ENCODE data around the gene YIF1A.

The YIF1A gene, protein sequence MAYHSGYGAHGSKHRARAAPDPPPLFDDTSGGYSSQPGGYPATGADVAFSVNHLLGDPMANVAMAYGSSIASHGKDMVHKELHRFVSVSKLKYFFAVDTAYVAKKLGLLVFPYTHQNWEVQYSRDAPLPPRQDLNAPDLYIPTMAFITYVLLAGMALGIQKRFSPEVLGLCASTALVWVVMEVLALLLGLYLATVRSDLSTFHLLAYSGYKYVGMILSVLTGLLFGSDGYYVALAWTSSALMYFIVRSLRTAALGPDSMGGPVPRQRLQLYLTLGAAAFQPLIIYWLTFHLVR

DNA sequence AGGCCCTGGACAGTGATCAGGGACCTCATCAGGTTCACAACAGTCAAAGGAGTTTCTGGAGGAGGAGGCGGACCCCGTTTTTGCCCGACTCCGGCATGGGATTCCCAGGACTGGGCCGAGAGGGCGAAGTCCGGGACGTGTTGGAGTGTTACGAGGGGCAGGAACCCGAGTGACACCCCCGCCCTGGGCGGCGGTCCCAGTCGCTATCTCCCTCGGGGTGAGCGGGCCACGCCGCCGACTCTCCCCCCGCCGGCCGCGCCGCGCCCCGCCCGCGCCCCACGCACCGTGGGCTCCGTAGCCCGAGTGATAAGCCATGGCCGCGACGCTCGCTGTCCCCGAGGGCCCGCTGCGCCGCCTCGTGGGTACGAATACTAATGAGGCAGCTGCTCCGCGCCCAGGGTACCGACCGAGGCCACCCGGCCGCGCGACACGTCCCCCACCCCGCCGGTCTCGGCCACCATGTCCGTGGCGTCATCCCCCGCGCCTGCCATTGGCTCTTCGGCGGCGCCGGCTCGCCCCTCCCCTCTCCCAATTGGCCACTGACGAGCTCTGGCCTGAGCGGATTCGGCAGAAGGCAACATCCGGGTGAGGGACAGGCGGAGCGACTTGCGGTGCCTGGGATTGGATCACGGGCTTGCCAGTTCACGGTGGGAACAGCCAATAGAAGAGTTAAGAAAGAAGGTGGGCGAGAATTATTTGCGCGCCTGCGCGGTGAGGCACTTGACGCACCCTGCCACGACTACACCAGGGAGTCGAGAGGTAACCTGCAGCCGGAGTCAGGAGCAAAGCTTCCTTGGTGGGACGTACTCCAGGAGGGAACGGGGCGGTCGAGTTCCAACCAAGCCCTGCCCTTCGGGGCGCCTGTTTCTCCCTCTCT lies at the start of gene YIF1A:
TSS of gene YIF1A (minus strand) at position 473 of the 877 bp plus-strand sequence. CDS start at position 315, 158 bp downstream.
- DNase-seq = peak; percentile 100

DNA sequence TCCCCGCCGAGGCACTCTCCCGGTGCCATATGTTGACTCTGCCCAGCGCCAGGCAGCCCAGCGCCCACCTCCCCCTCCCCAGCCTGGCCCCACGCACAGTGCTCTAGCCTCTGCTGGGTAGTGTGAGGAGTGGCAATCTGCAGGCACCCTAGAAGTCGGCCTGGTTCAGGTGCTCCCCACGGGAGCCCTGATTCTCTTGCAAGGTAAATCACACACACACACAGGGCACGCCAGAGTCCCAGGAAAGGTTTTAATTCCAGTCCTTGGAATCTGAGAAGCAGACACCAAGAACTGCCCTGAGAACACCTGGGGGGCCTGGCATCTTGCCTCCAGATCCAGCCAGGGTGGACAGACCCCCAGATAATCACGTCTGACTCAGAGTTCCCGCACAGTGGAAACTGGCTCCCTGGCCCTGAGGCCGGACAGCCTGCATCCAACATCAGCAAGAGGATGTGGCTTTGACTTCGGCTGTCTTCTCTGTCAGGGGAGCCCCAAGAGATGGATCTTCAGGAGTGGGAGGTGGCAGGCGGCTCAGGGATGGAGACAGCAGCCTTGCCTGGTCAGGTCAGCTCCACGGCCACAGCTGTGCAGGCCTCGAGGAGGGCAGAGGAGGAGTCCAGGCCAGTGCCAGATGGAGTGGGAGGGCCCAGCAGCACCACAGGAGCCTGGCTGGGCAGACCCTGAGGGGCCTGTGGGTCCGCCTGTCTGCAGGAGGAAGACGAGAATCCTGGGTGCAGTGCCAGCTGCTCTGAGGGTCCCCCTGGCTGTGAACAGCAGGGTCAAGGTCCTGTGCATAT lies 48.4 kb upstream of the YIF1A start:
- no peak for DNase-seq

DNA sequence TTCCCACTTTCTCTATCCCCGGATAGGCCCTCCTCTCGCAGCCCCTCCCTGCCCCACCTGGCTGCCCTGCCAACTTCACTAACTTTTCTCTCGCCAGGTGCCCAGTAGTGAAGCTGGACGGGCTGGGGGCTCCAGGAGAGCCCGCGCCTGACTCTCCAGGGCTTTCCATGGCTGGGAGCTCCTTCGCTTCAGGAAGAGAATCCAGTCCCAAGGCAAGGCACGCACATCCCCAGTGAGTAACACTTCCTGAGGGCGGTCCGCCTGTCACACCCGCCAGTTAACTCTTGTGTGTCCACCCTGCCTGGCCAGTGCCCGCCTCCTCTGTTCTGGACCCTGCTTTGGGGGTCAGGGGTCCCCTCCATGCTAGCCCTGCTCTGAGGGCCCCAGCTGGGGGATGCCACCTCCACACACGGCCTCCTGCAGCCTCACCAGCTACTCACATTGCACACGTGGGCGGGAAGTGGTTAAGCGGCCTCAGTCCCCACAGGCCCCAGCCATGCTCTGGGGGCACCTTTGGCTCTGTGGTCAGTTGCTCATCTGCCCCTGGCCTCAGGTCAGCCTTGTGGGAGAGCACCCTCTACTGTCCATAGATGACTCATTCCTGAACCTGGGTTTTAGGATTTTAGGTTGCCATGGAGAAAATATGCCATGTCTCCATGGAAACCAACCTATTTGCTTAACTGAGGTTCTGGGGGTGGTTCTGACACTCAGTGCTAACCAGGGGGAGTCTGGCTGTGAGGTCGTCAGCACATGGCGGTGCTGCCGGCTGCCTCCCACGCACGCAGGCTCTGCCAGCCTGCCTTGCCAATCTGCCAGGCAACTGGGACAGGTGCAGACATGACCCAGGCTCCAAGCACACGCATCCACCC lies 47.5 kb upstream of the YIF1A start, which contains the start of gene RIN1:
TSS of gene RIN1 (minus strand) at position 201 of the 869 bp plus-strand sequence. CDS start at position 169, 32 bp downstream.
- peak; percentile 89 for DNase-seq

DNA sequence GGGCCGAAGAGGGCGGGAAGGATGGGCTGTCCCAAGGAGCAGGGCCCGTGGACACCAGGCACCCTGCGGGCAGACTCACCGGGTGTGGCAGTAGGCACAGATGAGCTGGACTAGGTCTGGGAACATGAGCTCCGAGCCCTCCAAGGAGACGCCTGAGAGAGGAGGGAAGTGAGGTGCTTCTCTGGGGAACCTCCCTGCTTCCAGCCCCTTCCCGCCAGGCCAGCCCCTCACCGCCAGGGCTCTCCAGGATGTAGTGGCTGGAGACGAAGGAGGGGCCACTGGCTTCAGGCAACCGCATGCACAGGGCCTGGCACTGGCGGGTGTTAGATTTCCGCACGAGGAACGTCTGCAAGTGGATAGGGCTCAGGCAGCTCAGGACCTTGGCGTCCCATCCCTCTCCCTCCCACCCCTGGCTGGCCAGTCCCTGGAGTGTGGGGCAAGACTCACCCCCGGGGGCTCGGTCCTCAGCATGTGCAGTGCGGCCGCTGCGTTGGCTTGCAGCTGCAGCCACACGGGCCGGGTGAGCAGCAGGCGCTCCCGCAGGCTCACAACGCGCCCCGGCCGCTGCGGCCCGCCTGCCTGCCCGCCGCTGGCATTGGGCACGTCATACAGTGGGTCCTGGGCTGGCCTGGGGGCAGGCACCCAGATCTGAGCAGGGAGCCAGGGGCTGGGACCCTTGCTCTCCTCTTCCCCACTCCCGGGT lies 46.7 kb upstream of the YIF1A start:
- peak; percentile 64 for DNase-seq

DNA sequence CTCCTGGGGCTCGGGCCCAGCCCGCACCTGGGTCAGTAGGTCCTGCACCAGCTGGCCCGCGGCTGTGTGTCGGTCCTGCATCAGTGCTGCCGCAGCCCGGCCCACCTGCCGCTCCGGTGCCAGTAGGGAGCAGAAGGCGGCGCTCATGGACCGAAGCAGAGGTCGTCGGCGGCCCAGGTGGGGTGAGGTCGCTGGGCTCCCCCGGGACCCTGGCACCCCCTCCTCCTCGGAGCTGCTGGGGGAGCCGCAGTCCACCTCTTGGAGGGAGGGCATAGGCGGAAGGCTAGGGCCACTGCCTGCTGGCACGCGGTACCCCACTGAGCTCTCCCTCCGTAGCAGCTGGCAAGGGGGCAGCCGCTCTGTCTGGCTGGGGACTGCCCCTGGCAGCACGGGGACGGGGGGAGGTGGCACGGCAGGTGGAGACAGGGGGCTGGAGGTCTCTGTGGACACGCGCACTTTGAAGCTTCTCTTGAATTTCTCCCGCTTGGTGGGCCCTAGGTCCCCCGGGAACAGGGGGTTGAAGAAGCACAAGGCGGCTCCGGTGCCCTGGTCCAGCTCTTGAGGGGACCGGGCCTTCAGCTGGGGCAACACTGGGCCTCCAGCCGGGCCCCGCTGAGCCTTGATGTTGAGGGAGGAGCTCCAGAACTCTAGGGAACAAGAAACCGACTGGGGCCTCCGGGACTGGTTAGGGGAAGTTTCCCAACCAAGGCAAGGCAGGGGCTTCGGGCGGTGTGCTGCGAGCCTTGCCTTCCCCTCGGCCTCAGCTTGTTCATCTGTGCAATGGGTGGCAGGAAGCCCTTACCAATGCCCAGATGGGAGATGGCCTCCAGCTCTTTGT lies 45.9 kb upstream of the YIF1A start:
- DNase-seq = no peak

DNA sequence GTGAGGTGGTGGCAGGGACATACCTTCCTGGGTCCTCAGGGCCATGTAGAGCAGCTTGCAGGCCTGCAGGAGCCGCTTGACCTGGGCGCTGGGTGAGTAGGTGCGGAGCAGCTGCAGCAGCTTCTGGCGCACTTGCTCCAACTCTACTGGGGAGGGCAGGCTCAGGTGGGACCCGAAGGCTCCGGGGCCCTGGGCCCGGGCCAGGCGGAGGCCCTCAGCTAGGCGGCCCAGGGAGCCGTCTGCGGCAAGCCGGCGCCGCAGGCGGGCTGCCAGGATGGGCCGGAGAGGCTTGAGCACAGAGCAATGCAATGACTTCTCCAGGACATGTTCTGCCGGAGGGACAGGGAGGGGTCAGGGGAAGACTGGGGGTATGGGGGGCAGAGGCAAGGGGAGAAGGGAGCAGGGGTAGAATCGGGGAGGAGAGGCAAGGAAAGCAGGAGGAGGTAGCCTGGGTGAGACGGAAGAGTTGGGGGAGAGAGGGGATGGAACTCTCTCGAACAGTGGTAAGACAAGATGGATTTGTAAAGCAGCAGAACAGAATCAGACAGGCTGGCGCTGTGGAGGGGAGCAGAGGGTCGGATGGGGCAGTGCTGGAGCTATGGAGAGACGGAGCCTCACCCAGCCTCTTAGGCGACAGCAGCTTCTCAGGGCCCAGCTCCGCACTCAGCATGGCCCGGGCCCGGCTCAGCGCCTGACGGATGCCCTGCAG lies 45.1 kb upstream of the YIF1A start:
- no peak for DNase-seq

DNA sequence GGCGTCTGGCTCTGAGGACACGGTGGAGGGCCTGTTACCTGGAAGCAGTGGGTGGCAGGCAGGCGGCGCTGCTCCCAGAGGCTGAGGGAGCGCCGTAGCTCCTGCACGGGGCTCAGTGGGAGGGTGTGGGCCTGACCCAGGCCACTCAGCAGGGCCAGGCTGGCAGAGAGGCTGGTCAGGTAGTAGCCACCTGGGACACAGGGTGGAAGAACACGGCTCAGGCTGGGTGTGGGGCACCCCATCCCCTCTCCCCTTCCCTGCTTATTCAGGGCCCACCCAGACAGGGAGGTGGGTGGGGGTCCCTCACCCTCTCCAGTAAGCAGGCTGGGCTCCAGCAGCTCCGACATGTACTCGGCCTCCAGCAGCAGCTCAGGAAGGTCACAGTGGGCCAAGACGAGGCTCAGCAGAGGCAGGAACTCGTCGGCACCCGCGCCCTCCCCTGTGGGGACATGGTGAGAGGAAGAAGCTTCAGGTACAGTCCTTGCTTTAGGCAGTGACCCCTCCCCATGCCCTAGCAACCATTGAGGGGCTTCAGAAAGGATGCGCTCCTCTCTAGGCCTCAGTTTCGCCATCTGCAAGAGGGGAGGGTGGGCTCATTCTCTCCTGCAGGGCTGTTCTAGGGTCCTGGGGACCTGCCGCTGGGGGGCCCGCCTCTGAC lies 44.4 kb upstream of the YIF1A start:
- DNase-seq = no peak

DNA sequence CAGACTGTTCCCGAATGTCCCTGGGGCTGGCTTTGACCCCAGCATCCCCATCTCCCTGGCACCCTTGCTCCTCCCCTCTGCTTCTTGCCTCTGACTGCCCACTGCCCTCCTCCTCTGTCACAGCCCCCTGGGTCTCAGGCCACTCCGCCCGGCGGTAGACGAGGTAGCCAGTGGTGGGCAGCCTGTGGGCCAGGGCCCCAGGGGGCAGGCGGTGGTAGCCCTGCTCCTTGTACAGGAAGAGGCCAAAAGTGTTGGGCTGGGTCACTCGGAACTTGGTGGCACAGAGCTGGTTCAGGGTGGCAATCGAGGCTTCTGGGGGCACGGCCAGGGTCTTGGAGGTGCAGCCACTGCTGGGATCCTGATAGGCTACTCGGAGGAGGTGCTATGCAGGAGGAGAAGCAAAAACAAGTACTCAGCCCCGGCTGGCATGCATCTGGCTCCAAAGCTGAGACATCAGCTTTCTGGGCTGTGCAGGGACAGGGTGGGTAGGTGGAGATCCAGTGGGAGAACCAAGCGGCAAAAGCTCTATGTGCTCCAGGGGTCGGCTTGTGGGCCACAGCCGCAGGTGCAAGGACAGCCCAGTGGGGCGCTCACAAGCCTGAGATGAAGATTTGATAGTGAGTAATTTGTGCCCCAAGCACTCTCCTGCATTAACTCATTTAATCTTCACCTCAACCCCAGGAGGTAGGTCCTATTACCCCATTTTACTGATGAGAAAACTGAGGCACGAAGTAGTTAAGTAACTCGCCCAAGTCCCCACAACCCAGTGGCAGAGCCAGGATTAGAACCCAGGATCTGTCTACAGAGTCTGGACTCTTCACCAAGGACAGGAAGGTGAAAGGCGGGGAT lies 43.7 kb upstream of the YIF1A start:
- DNase-seq = no peak

DNA sequence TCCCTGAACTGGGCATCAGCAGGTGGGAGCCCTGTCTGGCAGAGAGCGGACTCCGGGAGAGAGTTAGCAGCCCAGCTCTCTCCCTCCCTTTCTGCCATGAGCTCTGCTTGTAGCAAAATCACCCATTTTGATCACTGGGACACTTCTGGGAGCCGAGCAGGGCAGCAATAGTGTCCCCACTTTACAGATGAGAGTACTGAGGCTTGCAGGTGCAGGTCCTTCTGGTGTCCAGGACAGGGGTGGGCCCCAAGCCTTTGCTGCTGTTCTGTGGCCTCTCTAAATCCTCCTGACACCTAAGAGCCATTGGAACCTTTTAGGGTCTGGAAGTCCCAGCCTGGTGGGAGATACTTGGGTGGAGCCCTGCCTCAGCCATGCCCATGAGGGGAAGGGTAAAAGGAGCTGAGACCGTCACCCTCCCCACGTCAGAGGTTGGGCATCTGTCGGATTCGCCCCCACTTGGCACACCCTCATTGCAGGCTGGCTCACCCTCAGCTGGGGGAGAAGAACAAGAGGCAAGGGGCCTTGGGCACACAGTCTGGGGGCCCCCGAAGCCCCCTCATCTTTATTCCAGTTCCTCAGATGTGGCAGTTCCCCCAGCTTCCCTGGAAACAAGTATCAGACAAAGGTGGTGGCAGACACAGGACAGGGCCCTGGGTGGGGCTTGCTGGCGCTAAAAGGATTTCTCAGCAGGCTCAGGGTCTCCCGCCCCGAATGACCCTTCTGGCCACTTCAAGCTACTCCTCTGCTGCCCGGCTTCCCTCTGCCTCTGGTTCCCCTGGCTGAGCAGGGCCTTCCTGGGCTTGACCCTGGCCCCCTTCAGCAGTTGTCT lies 42.8 kb upstream of the YIF1A start:
- DNase-seq = no peak

DNA sequence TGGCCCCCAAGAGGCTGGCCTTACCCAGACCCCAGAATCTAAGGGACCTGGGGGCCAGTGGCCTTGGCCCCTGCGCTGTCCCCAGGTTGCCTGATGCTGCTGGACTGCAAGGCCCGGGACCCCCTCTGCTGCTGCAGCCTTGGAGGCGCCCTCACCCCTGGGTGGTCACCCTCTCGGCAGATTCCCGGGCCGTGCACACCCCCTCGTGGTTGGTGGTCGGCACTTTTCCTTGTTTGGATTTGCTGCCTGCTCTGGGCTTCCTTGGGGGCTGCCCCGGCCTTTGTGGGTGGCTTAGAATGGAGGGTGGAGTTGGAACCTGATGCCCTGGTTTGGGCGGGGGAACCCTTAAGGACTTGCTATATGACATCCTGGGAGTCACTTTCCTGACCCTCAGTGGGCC lies 42.0 kb upstream of the YIF1A start:
- DNase-seq = no peak

DNA sequence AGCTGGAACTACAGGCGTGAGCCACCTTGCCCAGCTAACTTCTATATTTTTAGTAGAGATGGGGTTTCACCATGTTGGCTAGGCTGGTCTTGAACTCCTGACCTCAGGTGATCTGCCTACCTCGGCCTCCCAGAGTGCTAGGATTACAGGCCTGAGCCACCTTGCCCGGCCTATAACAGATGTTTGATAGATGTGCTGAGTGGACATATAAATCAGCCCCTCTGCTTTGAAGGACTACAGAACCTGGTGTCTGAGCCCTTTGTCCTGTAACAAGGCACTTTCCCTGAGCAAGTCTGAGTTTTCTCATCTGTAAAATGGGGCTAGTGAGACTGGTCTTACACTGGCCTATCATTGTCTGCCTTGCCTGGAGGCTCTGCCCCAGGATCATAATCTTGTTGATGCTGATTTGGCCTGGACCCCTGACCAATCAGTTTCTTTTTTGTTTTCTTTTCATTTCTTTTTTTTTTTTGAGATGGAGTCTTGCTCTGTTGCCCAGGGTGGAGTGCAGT lies 40.3 kb upstream of the YIF1A start:
- no peak for DNase-seq

DNA sequence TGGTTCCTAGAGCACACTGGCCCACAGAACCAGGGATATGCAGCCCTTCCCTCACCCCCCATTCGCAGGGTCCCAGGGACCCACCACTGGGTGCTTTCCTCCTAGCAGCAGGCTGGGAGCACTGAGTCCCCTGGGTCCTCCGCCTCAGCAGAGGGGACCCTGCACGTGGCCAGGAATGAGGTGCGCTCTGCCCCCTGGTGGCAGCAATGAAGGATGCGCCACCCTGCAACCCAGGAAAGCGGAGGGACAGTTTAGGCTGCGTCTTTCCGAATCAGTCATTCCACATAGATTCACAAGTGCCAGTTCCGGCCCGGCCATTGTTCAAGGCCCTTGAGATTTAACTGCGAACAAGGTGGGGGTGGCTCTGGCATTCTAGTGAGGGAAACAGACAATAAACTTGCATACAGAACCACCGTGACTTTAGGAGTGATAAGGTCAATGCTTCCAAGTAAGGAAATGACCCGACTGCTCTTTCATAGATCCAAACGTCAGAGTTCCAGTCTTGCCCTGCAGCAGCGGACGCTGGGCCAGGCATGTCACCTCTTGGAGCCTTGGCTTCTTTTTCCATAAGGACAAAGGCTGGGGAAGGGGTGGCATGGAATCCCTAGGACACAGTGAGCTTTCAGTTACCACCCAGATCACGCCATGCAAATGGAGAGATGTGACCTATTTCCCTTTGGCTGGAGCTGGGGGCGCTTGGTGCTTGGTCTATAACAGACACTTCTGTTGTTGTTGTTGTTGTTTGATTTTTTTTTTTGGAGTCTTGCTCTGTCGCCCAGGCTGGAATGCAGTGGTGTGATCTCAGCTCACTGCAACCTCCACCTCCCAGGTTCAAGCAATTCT lies 39.6 kb upstream of the YIF1A start:
- peak; percentile 81 for DNase-seq

DNA sequence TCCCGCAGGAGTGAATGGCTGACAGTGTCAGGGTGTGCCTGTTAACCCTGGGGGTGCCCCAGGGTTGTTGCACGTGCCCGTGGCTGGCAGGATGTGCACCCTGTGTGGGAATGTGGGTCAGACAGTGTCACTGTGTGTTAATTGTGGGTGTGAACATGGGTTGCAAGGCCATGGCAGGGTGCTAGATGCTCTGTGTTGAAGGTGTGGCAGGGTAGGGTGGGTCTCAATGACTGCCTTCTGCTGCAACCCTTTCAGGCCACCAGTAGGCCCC lies 39.0 kb upstream of the YIF1A start:
- DNase-seq = no peak

DNA sequence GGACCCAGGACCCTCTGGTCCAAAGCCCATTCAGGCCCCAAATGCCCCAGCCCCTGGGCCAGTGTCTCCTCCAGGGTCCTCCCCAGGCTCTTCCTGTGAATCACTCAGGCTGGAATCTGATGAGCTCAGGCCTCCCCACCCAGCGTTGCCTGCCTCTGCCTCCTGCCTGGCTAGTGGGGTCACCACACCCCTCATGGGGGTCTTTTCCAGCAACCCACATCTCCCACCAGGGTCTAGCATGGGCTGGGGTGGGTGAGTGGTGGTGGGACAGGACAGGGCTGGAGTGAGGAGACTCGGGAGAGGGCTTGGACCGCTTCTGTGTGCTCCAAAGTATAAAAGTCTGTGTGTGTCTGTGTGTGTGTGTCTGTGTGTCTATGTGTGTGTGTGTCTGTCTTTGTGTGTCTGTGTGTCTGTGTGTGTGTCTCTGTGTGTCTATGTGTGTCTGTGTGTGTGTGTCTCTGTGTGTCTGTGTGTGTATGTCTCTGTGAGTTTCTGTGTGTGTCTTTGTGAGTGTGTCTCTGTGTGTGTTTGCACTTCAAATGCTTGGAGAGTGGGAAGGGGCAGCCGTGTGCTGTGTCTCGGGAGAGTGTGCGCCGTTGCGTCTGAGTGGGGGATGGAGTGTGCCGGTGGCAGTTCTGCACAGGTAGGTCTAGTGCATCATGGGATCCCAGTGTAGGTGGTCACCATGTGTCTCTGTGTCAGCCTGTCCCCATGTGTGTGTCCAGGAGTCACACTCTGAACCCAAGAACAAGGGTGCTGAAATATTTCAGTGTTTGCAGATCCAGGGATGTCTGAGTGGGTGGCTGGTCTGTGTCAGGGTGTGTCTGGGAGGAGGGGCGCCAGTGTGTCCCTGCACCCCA lies 38.5 kb upstream of the YIF1A start:
- DNase-seq = peak; percentile 84

Data from fibroblast of skin of right biceps (primary cell).